ENCODE measurements around the gene MYH6. TPM values are rescaled to one million over a fixed set of nuclear protein-coding genes. Genes with fewer than 3 reads are reported as not detected.

The MYH6 gene
- total and polyA plus RNA-seq, 2 donors (not counting 1 experiment from before 2014, with no cell fraction given), result not detected

DNA sequence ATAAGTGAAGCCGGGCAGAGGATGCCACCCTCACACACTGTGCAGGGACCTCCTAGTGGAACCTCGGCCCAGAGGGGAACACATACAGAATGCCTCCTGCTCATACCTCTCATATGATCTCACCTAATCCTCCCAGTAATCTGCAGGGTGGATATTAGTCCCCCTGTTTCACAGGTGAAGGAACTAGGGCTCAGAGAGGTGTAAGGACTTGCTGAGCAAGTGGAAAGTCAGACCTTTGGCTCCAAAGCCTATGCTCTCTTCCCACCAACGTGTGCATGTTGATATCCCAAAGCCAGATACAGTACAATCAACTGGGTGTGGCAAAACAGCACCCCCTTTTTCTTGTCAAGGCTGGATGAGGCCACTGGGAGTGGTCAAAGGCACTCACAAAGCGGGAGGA is 4.2 kb downstream of the MYH6 start:
- Histone ChIP-seq H3K4me2 (replicated peaks; ENCODE audit: low read depth, low read length, poor library complexity, severe bottlenecking) (no peak overlapping the region), H3K4me3 (ENCODE audit: control extremely low read depth in 1 of 5, extremely low read depth in 1 of 5, insufficient read depth in 1 of 5, low read depth in 2 of 5, low read length in 4 of 5) (no peak overlapping the region), H3K4me1 (ENCODE audit: control insufficient read depth in 2 of 2, insufficient read depth in 2 of 2, low read length in 2 of 2) (peaks cover 4 to 12% of the 10 kb centered on the region in 2 donors), H4K20me1 (ENCODE audit: control insufficient read depth, insufficient read depth, low read length, poor library complexity, severe bottlenecking) (no peaks in the 10 kb centered on the region), H3K9me3 (ENCODE audit: control extremely low read depth in 1 of 3, control insufficient read depth in 2 of 3, insufficient read depth in 1 of 3, low read length in 2 of 3) (no peaks in the 10 kb centered on the region), H3K36me3 (replicated peaks in 1 of 2; ENCODE audit: control extremely low read depth in 1 of 2, control insufficient read depth in 1 of 2, extremely low read depth in 1 of 2, insufficient read depth in 2 of 2, low read length in 1 of 2) (no peaks in the 10 kb centered on the region), H2AFZ (ENCODE audit: insufficient read depth, low read depth, low read length, poor library complexity, severe bottlenecking) (no peak overlapping the region), H3K9ac (ENCODE audit: low read length) (no peak overlapping the region), H3K27ac (ENCODE audit: low read length in 2 of 2) (no peak overlapping the region), H3K79me2 (ENCODE audit: control insufficient read depth, insufficient read depth, low read length) (no peaks in the 10 kb centered on the region), H3K27me3 (replicated peaks in 1 of 4; ENCODE audit: control extremely low read depth in 1 of 4, control insufficient read depth in 3 of 4, insufficient read depth in 4 of 4, low read length in 3 of 4) (peaks cover 0 to 41% (median 13%) of the 10 kb centered on the region in 4 experiments)
- TF ChIP-seq, protein P1, sequence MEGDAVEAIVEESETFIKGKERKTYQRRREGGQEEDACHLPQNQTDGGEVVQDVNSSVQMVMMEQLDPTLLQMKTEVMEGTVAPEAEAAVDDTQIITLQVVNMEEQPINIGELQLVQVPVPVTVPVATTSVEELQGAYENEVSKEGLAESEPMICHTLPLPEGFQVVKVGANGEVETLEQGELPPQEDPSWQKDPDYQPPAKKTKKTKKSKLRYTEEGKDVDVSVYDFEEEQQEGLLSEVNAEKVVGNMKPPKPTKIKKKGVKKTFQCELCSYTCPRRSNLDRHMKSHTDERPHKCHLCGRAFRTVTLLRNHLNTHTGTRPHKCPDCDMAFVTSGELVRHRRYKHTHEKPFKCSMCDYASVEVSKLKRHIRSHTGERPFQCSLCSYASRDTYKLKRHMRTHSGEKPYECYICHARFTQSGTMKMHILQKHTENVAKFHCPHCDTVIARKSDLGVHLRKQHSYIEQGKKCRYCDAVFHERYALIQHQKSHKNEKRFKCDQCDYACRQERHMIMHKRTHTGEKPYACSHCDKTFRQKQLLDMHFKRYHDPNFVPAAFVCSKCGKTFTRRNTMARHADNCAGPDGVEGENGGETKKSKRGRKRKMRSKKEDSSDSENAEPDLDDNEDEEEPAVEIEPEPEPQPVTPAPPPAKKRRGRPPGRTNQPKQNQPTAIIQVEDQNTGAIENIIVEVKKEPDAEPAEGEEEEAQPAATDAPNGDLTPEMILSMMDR (IDR thresholded peaks at IDR 0.05), result no peak
- no peak for TF ChIP-seq EZH2 (IDR thresholded peaks at IDR 0.05; ENCODE audit: borderline replicate concordance, insufficient read depth, low read depth, low read length, poor library complexity, severe bottlenecking)
- POLR2A ChIA-PET, result no interaction called here
- CTCF ChIA-PET, result no interaction called here
- H3K4me1 Mint-ChIP-seq, result peaks cover 18% of the 10 kb centered on the region
- DNase-seq (no peak), ATAC-seq (ENCODE audit: low read depth) (no peak)
- no peak overlapping the region for H3K4me3 Mint-ChIP-seq
- 83% methylated on average over 2 of the region's 4 CpGs for WGBS (ENCODE audit: insufficient coverage)
- no peak overlapping the region for H3K27ac Mint-ChIP-seq
- H3K27me3 Mint-ChIP-seq, result peaks cover 57% of the 10 kb centered on the region
- intact Hi-C loops (cut with micrococcal nuclease), result no loop called here
- H3K9me3 Mint-ChIP-seq (ENCODE audit: insufficient read depth), result no peaks in the 10 kb centered on the region

- no peak overlapping the region for H3K27ac ChIP-seq (ENCODE audit: low read length in 2 of 2)
- H2AFZ ChIP-seq (ENCODE audit: insufficient read depth, low read depth, low read length, poor library complexity, severe bottlenecking), result no peak overlapping the region
- H3K36me3 ChIP-seq (replicated peaks in 1 of 2; ENCODE audit: control extremely low read depth in 1 of 2, control insufficient read depth in 1 of 2, extremely low read depth in 1 of 2, insufficient read depth in 2 of 2, low read length in 1 of 2), result no peaks in the 10 kb centered on the region
- H3K4me2 ChIP-seq (replicated peaks; ENCODE audit: low read depth, low read length, poor library complexity, severe bottlenecking), result no peak overlapping the region
- 73% methylated on average over 6 of the region's 7 CpGs for WGBS (ENCODE audit: insufficient coverage)
- H3K4me3 ChIP-seq (ENCODE audit: control extremely low read depth in 1 of 5, extremely low read depth in 1 of 5, insufficient read depth in 1 of 5, low read depth in 2 of 5, low read length in 4 of 5), result no peak overlapping the region
- H3K79me2 ChIP-seq (ENCODE audit: control insufficient read depth, insufficient read depth, low read length), result no peaks in the 10 kb centered on the region
- H3K9me3 Mint-ChIP-seq (ENCODE audit: insufficient read depth), result no peaks in the 10 kb centered on the region
- CTCF ChIA-PET, result no interaction called here
- intact Hi-C loops (cut with micrococcal nuclease), result no loop called here
- no peaks in the 10 kb centered on the region for H4K20me1 ChIP-seq (ENCODE audit: control insufficient read depth, insufficient read depth, low read length, poor library complexity, severe bottlenecking)
- H3K4me3 Mint-ChIP-seq, result no peak overlapping the region
- no peaks in the 10 kb centered on the region for H3K9me3 ChIP-seq (ENCODE audit: control extremely low read depth in 1 of 3, control insufficient read depth in 2 of 3, insufficient read depth in 1 of 3, low read length in 2 of 3)
- peaks cover 56% of the 10 kb centered on the region for H3K27me3 Mint-ChIP-seq
- no peak for ATAC-seq (ENCODE audit: low read depth)
- H3K4me1 ChIP-seq (ENCODE audit: control insufficient read depth in 2 of 2, insufficient read depth in 2 of 2, low read length in 2 of 2), result peaks cover 4 to 12% of the 10 kb centered on the region in 2 donors
- POLR2A ChIA-PET, result no interaction called here
- H3K27ac Mint-ChIP-seq, result no peak overlapping the region
- H3K4me1 Mint-ChIP-seq, result peaks cover 18% of the 10 kb centered on the region
- TF ChIP-seq EZH2 (IDR thresholded peaks at IDR 0.05; ENCODE audit: borderline replicate concordance, insufficient read depth, low read depth, low read length, poor library complexity, severe bottlenecking), result no peak
- TF ChIP-seq, protein P1 (IDR thresholded peaks at IDR 0.05), result no peak
- DNase-seq, result no peak
- no peak overlapping the region for H3K9ac ChIP-seq (ENCODE audit: low read length)
- peaks cover 0 to 37% (median 11%) of the 10 kb centered on the region in 4 experiments for H3K27me3 ChIP-seq (replicated peaks in 1 of 4; ENCODE audit: control extremely low read depth in 1 of 4, control insufficient read depth in 3 of 4, insufficient read depth in 4 of 4, low read length in 3 of 4)
These were observed 5.0 kb downstream of the MYH6 start for GRCh38 chr14:23403139-23403438.
